Endothelial cell of coronary artery (primary cell): Measurements from ENCODE around the gene PRRC2C. TPM values are rescaled to one million over a fixed set of nuclear protein-coding genes. Genes with fewer than 3 reads are reported as not detected.

Source experiments
- total RNA-seq: library from RNA; depleted of rRNA; stranded (reverse); fragments of >200 nt; gene quantifications from 2 replicates; pipeline ENCODE4 v1.2.3, GENCODE V29; 2014

Gene PRRC2C
- total RNA-seq, result 43.0 and 55.7 TPM in 2 replicates

DNA sequence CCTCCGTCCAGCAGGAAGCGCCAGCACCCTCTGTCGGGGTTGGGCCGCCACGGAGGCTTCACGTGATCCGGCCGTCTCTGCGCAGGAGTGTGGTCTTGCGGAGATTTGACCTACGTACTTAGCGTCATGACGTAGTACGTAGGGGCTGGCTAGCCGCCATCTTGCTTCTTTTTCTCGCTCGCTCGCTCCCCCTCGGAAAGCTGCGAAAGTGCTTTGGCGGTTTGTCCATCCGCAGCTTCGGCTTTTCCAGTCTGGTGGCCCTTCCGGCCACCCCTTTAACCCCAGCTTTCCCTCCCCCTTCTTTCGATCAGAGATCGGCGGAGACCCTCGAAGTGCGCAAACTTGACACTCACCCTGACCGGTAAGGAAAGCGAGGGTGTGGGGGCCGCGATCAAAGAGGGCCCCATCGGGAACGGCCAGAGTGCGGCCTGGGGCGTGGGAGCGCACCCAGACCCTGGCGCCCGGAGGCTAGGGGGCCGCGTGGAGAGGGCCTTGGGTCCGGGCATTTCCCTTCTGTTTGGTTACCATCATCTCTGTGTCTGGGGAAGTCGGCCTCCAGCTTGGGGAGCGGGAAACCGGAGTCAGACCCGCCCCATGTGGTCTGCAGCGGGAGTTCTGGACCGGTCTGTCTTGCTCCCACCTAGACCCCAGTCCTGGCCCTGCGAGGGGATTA is at the start of gene PRRC2C:
TSS of gene PRRC2C (plus strand) at position 156 of the 673 bp plus-strand sequence. CDS start 26,559 bp downstream, outside the sequence.

DNA sequence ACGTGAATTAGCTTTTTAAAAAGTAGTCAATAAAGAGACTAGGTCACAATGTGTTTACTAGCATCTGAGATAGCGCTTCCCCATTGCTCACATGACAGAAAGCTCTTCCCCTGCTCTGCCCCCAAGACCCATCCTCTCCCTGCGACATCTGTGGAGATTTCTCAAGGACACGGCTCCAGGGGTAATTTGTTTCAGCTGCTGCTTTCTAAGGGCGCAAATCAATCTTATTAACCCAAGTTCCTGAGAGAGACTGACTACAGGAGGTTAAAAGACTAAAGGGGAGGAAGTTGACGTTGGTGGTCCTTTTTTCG is 136.8 kb downstream of the PRRC2C start, which contains the start of gene MYOCOS:
TSS of gene MYOCOS (plus strand) at position 92 of the 311 bp plus-strand sequence. CDS start 1,641 bp downstream, outside the sequence.

Other genes with a start within 250 kb of the PRRC2C start
- not detected in 2 replicates for gene FMO1, start 237.0 kb upstream of the PRRC2C start, total RNA-seq
- 0.36 and 0.47 TPM in 2 replicates for gene FMO4, start 171.3 kb upstream of the PRRC2C start, total RNA-seq
- 0.09 TPM in 1 of 2 replicates, not detected in the other for gene MYOCOS, start 136.7 kb downstream of the PRRC2C start, total RNA-seq
- gene MYOC, start 167.2 kb downstream of the PRRC2C start, total RNA-seq, result not detected in 2 replicates